Adrenal gland (tissue), 12 donors: ENCODE results near the gene FTSJ3. TPM values are rescaled to one million over a fixed set of nuclear protein-coding genes. Genes with fewer than 3 reads are reported as not detected.

Experiments used
- DNase-seq, 7 donors: peaks; one replicate each; pipeline ENCODE4 v3.0.0-alpha.2; 2019 to 2020
- H3K27ac ChIP-seq, 5 donors: fragments of 200-600 bp; sonication (generic) in 4 of 5; 1 replicate in 3 of 5; 2 replicates in 2 of 5; pipeline versions ENCODE4 v1.5.1 to v1.8.0; 2016 to 2020; ENCODE audit warnings: mild to moderate bottlenecking in 1 of 5
- H3K27me3 ChIP-seq: fragments of 200-600 bp; 2 replicates; pipeline ENCODE4 v1.8.0; 2021
- H3K36me3 ChIP-seq, 2 donors: fragments of 200-600 bp; replicated peaks in 1 of 2; 1 replicate in 1 of 2; 2 replicates in 1 of 2; pipeline versions ENCODE4 v1.5.1 to v1.8.0; 2018 to 2022
- H3K4me1 ChIP-seq, 2 donors: fragments of 200-600 bp; replicated peaks in 1 of 2; 1 replicate in 1 of 2; 2 replicates in 1 of 2; pipeline versions ENCODE4 v1.5.1 to v1.8.0; 2018 to 2021
- H3K4me3 ChIP-seq, 4 donors: fragments of 200-600 bp; sonication (generic) in 3 of 4; one replicate each; pipeline ENCODE4 v1.5.1; 2016 to 2018
- H3K9me3 ChIP-seq, 3 donors: fragments of 200-600 bp; sonication (generic) in 1 of 3; replicated peaks in 1 of 3; 1 replicate in 2 of 3; 2 replicates in 1 of 3; pipeline versions ENCODE4 v1.5.1 to v1.8.0; 2016 to 2021
- POLR2A ChIP-seq, 2 donors: fragments of 450-650 bp; IDR thresholded peaks; one replicate each; pipeline ENCODE4 v1.6.1; 2017; ENCODE audit warnings: antibody characterized with exemption in 2 of 2, mild to moderate bottlenecking in 2 of 2, moderate library complexity in 1 of 2
- WGBS, 4 donors: extraction: QIAGEN DNeasy Blood & Tissue Kit in 2 of 4; methylation state at CpG; one replicate each; pipeline versions ENCODE4 v1.1.5 to v1.1.7; 2013 to 2017; 5-methylcytosine and 5-hydroxymethylcytosine counted together
- intact Hi-C, 2 donors: fragments of 100-400 bp; cut with DNase I; formaldehyde crosslinking; loops; one replicate each; pipeline versions ENCODE4 v1.14.1 to v1.15.0; 2022 to 2023
- polyA plus RNA-seq, 3 donors: library from polyadenylated mRNA; stranded (reverse); fragments of 200-250 nt in 2 of 3; fragments of 350-450 nt in 1 of 3; fragmentation: Illumina TruSeq in 1 of 3; extraction: RNeasy Lipid Tissue Mini Kit (QIAGEN cat#74804) in 1 of 3; gene quantifications; one replicate each; pipeline ENCODE4 v1.2.3, GENCODE V29; 2013 to 2014
- total RNA-seq, 9 donors: library from RNA; depleted of rRNA in 4 of 9; stranded (reverse); fragments of >200 nt in 4 of 9; fragments of 120-200 nt in 1 of 9; fragmentation: NEBNext Ultra II Directional in 1 of 9; extraction: Animal tissue kit (Norgen Biotek cat#: 25700) in 1 of 9; gene quantifications; one replicate each; pipeline versions ENCODE4 v1.1.0 to v1.2.4, GENCODE V29; 2013 to 2023
- TF ChIP-seq, protein P1 (sequence below), 6 experiments: fragments of 450-650 bp in 4 of 6; fragments of 200-600 bp in 2 of 6; sonication (generic) in 1 of 6; IDR thresholded peaks; 1 replicate in 5 of 6; 2 replicates in 1 of 6; pipeline versions ENCODE4 v1.5.1 to v1.8.0; 2016 to 2021; ENCODE audit warnings: antibody characterized with exemption in 6 of 6, mild to moderate bottlenecking in 2 of 6, moderate library complexity in 1 of 6
- donor health status: healthy with polysubstance abuse.
- donor health status: Bipolar disorder and iron deficiency.
- donor health status: DM: yes; HTN: yes; CAD: no.
- donor health status: DM: no; HTN: no; CAD: no.
- donor health status: DM: no; HTN: no; CAD: no.
- donor health status: DM: yes; HTN: yes; CAD: no.

The FTSJ3 gene
- total and polyA plus RNA-seq, 12 donors = 19.4 to 56.1 (median 43.2) TPM

- H3K36me3 ChIP-seq = peaks cover 0 to under 1% of the 10 kb centered on the region in 2 donors
- no peak for TF ChIP-seq POLR2A (IDR thresholded peaks at IDR 0.05)
- TF ChIP-seq, protein P1, sequence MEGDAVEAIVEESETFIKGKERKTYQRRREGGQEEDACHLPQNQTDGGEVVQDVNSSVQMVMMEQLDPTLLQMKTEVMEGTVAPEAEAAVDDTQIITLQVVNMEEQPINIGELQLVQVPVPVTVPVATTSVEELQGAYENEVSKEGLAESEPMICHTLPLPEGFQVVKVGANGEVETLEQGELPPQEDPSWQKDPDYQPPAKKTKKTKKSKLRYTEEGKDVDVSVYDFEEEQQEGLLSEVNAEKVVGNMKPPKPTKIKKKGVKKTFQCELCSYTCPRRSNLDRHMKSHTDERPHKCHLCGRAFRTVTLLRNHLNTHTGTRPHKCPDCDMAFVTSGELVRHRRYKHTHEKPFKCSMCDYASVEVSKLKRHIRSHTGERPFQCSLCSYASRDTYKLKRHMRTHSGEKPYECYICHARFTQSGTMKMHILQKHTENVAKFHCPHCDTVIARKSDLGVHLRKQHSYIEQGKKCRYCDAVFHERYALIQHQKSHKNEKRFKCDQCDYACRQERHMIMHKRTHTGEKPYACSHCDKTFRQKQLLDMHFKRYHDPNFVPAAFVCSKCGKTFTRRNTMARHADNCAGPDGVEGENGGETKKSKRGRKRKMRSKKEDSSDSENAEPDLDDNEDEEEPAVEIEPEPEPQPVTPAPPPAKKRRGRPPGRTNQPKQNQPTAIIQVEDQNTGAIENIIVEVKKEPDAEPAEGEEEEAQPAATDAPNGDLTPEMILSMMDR (IDR thresholded peaks at IDR 0.05) = no peak
- intact Hi-C loops = no loop called here
- no peaks in the 10 kb centered on the region for H3K9me3 ChIP-seq
- peak in 5 of 7 donors; percentile 36 to 72 (median 51) for DNase-seq
- peak overlapping the region; percentile 40 to 79 (median 51) for H3K4me3 ChIP-seq
- H3K27ac ChIP-seq = peak overlapping the region; percentile 70 to 92 (median 90)
- H3K27me3 ChIP-seq = no peaks in the 10 kb centered on the region
- 0 to 1% (median 0%) methylated on average over 10 to 36 of the region's 36 CpGs for WGBS, 4 donors
- peaks cover 51 to 52% of the 10 kb centered on the region in 2 donors for H3K4me1 ChIP-seq
Observed at GRCh38 chr17:63842173-63842539, 14.7 kb upstream of the FTSJ3 start.

GRCh38 chr17:63841350-63842172 is 14.1 kb upstream of the FTSJ3 start:
- intact Hi-C loops = no loop called here
- peak overlapping the region; percentile 40 to 79 (median 51) for H3K4me3 ChIP-seq
- WGBS, 4 donors = 1 to 3% (median 3%) methylated on average over 15 to 26 of the region's 26 CpGs
- peaks cover 51 to 54% of the 10 kb centered on the region in 2 donors for H3K4me1 ChIP-seq
- H3K27me3 ChIP-seq = no peaks in the 10 kb centered on the region
- H3K9me3 ChIP-seq = no peaks in the 10 kb centered on the region
- TF ChIP-seq POLR2A (IDR thresholded peaks at IDR 0.05) = peak in 1 of 2 donors; percentile 45
- TF ChIP-seq, protein P1 (IDR thresholded peaks at IDR 0.05) = no peak
- peak; percentile 61 to 85 (median 67) for DNase-seq
- peak overlapping the region; percentile 70 to 92 (median 90) for H3K27ac ChIP-seq
- H3K36me3 ChIP-seq = peaks cover 0 to 7% of the 10 kb centered on the region in 2 donors

DNA sequence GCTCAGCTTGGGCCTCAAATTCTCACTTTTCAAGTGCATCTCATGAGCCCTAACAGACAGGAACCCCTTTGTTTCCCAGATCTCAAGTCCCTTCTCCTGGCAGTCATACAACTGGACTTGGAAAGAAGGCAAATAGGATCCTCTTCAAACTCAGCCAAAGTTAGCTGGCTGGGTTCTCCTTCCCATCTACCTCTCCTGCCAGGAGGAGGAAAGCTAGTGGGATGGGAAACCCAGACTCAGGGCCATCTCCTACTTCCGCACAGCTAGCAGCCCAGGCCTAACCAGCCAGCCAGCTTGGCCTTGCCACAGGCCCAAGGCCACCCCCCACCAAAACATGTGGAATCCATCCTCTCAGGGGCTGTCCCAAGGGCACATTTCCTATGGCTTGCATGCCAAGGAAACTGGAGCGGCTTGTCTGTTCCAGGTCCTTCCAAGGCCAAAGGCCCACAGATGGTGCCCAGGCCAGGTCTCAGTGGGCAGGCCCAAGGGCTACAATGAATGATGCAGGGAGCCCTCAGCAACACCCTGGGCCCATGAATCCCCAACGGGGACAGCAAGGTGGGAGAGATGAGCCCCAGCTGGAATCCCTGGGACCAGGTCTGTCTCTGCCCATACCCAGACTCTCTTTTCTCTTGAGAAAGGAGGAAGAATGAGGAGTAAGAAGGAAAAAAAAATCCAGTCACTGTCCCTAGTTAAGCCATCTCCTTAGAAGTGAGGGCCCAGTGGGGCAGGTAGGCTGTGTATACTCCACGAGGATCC is 13.3 kb upstream of the FTSJ3 start:
- peak in 6 of 7 donors; percentile 43 to 69 (median 58) for DNase-seq
- WGBS, 4 donors = 7 to 31% (median 30%) methylated on average over 1 to 4 of the region's 4 CpGs

More for the DNA sequence above, 13.3 kb upstream of the FTSJ3 start:
- H3K9me3 ChIP-seq = no peaks in the 10 kb centered on the region
- H3K4me3 ChIP-seq = peak overlapping the region in 2 of 4 donors; percentile 61 to 79
- peak overlapping the region; percentile 70 to 92 (median 90) for H3K27ac ChIP-seq
- TF ChIP-seq, protein P1 (IDR thresholded peaks at IDR 0.05) = no peak
- no peak for TF ChIP-seq POLR2A (IDR thresholded peaks at IDR 0.05)
- peaks cover 0 to 14% of the 10 kb centered on the region in 2 donors for H3K36me3 ChIP-seq
- intact Hi-C loops = no loop called here
- no peaks in the 10 kb centered on the region for H3K27me3 ChIP-seq
- peaks cover 51 to 54% of the 10 kb centered on the region in 2 donors for H3K4me1 ChIP-seq
